Activated CD8-positive, alpha-beta memory T cell treated with anti-CD3 and anti-CD28 coated beads for 1 hour (primary cell): ENCODE measurements around the gene DPH7.
"Not testable (repeated sequence)": the region's sequence is repeated elsewhere in the genome, so short reads cannot be mapped to it uniquely, and the experiment has no call there.

ENCODE experiments used
- DNase-seq, 2 donors: peaks; one replicate each; pipeline ENCODE4 v3.0.0-alpha.2; 2020; ENCODE audit warnings: low read depth in 1 of 2; ENCODE audit errors: extremely low read depth in 1 of 2

DPH7 gene

GRCh38 chr9:137521405-137521985 lies 57.2 kb downstream of the DPH7 start:
- DNase-seq, result no peak

GRCh38 chr9:137520614-137521404 lies 57.9 kb downstream of the DPH7 start:
- DNase-seq, result no peak

GRCh38 chr9:137519553-137519952 lies 59.2 kb downstream of the DPH7 start:
- no peak for DNase-seq

- DNase-seq, result not testable (repeated sequence)
These were observed 59.9 kb downstream of the DPH7 start for GRCh38 chr9:137518661-137519459.

GRCh38 chr9:137516144-137516917 lies 62.4 kb downstream of the DPH7 start:
- no peak for DNase-seq

- no peak for DNase-seq
These were observed 63.4 kb downstream of the DPH7 start for GRCh38 chr9:137515338-137515724.

- DNase-seq, result no peak
These were observed 63.9 kb downstream of the DPH7 start for GRCh38 chr9:137514691-137515337.

- DNase-seq, result not testable (repeated sequence)
These were observed 64.7 kb downstream of the DPH7 start for GRCh38 chr9:137513801-137514570.

GRCh38 chr9:137513136-137513535 lies 65.6 kb downstream of the DPH7 start:
- not testable (repeated sequence) for DNase-seq

- no peak for DNase-seq
These were observed 66.8 kb downstream of the DPH7 start for GRCh38 chr9:137511758-137512463.

- DNase-seq, result not testable (repeated sequence)
These were observed 67.6 kb downstream of the DPH7 start for GRCh38 chr9:137511126-137511525.

GRCh38 chr9:137509198-137509597 lies 69.5 kb downstream of the DPH7 start:
- no peak for DNase-seq

GRCh38 chr9:137506702-137507171 lies 72.0 kb downstream of the DPH7 start:
- no peak for DNase-seq

- DNase-seq, result no peak
These were observed 72.5 kb downstream of the DPH7 start for GRCh38 chr9:137506274-137506673.

- DNase-seq, result no peak
These were observed 73.1 kb downstream of the DPH7 start for GRCh38 chr9:137505421-137506140.
